ENCODE measurements around the gene KIAA0232. TPM values are rescaled to one million over a fixed set of nuclear protein-coding genes. Genes with fewer than 3 reads are reported as not detected.

Gene KIAA0232
- total and polyA plus RNA-seq, 10 of the 15 experiments (the other 5 are each of a cell fraction or from before 2014, with no cell fraction given), result 2.8 to 15.1 (median 10.8) TPM

GRCh38 chr4:6826781-6827508 lies 44.4 kb downstream of the KIAA0232 start:
- SMC1A ChIA-PET (ENCODE audit: uncharacterized antibody, unreplicated experiment), result interaction anchor here (0.7 to 4.0 kb wide), 4 partner anchors 10 to 46 kb away, joined by 3 to 8 read pairs (median 6); no protein-coding TSS in a partner anchor
- H3K9me3 ChIP-seq (replicated peaks; ENCODE audit: control insufficient read depth, insufficient read depth, low read length), result no peaks in the 10 kb centered on the region
- H3K36me3 ChIP-seq (ENCODE audit: control insufficient read depth in 2 of 2, insufficient read depth in 2 of 2, low read length in 1 of 2), result peaks cover 9 to 13% of the 10 kb centered on the region in 2 experiments; a peak in 3 of 4 replicates
- H2AFZ ChIP-seq (ENCODE audit: control insufficient read depth, low read depth, low read length), result no peak overlapping the region
- no peaks in the 10 kb centered on the region for H3K79me2 ChIP-seq (ENCODE audit: control insufficient read depth, insufficient read depth, low read length)
- intact Hi-C loops (cut with micrococcal nuclease; ENCODE audit: unreplicated experiment), result no loop called here
- RAD21 ChIA-PET (ENCODE audit: unreplicated experiment), result no interaction called here
- TF ChIP-seq NR2F1 (conservative IDR thresholded peaks at IDR 0.05) (no peak), ZNF622 (IDR thresholded peaks at IDR 0.05) (no peak), SIN3A (IDR thresholded peaks at IDR 0.05; ENCODE audit: low read depth, low read length) (no peak), TCF12 (IDR thresholded peaks at IDR 0.05; ENCODE audit: low read depth, low read length) (no peak), ETV6 (conservative IDR thresholded peaks at IDR 0.05 in 1 of 2, IDR thresholded peaks at IDR 0.05 in 1 of 2; ENCODE audit: borderline replicate concordance in 1 of 2, low read depth in 1 of 2) (no peak), CREM (IDR thresholded peaks at IDR 0.05; ENCODE audit: low read depth) (no peak), SREBF1 (IDR thresholded peaks at IDR 0.05; ENCODE audit: low read length) (no peak), BCL3 (IDR thresholded peaks at IDR 0.05; ENCODE audit: borderline replicate concordance, insufficient read depth, low read depth, low read length, poor library complexity, severe bottlenecking) (peak; percentile 37)
- H3K4me2 ChIP-seq (ENCODE audit: control insufficient read depth, insufficient read depth), result no peak overlapping the region
- ATAC-seq, result no peak
- no peak for FAIRE-seq
- no peaks in the 10 kb centered on the region for H4K20me1 ChIP-seq (ENCODE audit: control insufficient read depth, insufficient read depth)
- 0 out of 2 replicates have a peak, but pooled peaks cover 3% of the 10 kb centered on the region for H3K4me1 ChIP-seq (ENCODE audit: control insufficient read depth, insufficient read depth, low read length)
- no peak overlapping the region for H3K27ac ChIP-seq (ENCODE audit: control insufficient read depth, insufficient read depth)
- CTCF ChIA-PET, result interaction anchor here (1.1 to 1.7 kb wide), 2 partner anchors 28 to 47 kb away, joined by 3 to 8 read pairs; no protein-coding TSS in a partner anchor
- no peak overlapping the region for H3K4me3 ChIP-seq
- BruUV-seq (replicated peaks), result TSS peak; percentile 24
- no peak overlapping the region for H3K9ac ChIP-seq (ENCODE audit: control insufficient read depth, insufficient read depth, low read length)
- in situ Hi-C loops (cut with MboI), result no loop called here
- DNase-seq (ENCODE audit: low read depth, low spot score), result no peak
- 90% methylated on average over 9 of the region's 9 CpGs for WGBS (ENCODE audit: insufficient coverage, insufficient replicate concordance, low lambda C conversion rate, missing lambda C conversion rate)
- POLR2A ChIA-PET, result interaction anchor here (0.6 to 1.2 kb wide), 3 partner anchors 19 to 1942 kb away, joined by 3 read pairs; no protein-coding TSS in a partner anchor
- no peaks in the 10 kb centered on the region for H3K27me3 ChIP-seq (replicated peaks in 1 of 2; ENCODE audit: control insufficient read depth in 2 of 2, insufficient read depth in 2 of 2, low read length in 1 of 2)

All from GM12878 (cell line).